Measurements from ENCODE around the gene TRPM5. TPM values are rescaled to one million over a fixed set of nuclear protein-coding genes. Genes with fewer than 3 reads are reported as not detected.

The TRPM5 gene
- total RNA-seq, 2 experiments from 2014 or later, result not detected

DNA sequence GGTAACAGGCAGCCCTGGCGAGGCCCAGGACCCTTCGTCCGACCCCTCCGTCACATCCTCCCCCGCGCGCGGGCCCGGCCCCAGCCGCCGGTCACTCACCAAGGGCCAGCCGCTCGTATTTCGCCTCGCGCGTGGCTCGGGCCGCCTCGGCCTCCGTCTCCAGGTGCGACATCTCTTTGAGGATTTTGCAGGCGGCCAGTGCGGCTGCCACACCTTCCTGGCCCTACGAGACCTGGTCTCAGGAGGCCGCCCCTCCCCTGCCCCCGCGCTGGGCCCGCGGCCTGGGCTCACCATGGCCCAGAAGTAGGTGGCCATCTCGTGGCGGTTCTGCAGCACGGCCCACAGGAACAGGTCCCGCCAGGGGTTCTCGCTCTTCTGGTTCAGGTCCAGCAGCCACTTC, 29.7 kb downstream of the TRPM5 start:
- intact Hi-C loops (cut with micrococcal nuclease), result loop anchor here (5.0 kb wide), 1 partner anchor 217 kb away; no protein-coding TSS in a partner anchor
- H3K4me3 Mint-ChIP-seq, result no peak overlapping the region
- ChIA-PET POLR2A (no interaction called here), CTCF (no interaction called here)
- no peaks in the 10 kb centered on the region for H3K9me3 Mint-ChIP-seq
- TF ChIP-seq, protein P1, sequence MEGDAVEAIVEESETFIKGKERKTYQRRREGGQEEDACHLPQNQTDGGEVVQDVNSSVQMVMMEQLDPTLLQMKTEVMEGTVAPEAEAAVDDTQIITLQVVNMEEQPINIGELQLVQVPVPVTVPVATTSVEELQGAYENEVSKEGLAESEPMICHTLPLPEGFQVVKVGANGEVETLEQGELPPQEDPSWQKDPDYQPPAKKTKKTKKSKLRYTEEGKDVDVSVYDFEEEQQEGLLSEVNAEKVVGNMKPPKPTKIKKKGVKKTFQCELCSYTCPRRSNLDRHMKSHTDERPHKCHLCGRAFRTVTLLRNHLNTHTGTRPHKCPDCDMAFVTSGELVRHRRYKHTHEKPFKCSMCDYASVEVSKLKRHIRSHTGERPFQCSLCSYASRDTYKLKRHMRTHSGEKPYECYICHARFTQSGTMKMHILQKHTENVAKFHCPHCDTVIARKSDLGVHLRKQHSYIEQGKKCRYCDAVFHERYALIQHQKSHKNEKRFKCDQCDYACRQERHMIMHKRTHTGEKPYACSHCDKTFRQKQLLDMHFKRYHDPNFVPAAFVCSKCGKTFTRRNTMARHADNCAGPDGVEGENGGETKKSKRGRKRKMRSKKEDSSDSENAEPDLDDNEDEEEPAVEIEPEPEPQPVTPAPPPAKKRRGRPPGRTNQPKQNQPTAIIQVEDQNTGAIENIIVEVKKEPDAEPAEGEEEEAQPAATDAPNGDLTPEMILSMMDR (IDR thresholded peaks at IDR 0.05), result no peak
- H3K27ac Mint-ChIP-seq, result no peak overlapping the region
- no peaks in the 10 kb centered on the region for H3K27me3 Mint-ChIP-seq
- no peaks in the 10 kb centered on the region for H3K4me1 Mint-ChIP-seq (ENCODE audit: low read depth)
- H3K36me3 Mint-ChIP-seq (ENCODE audit: low read depth), result no peaks in the 10 kb centered on the region
- DNase-seq (no peak), ATAC-seq (no peak)

DNA sequence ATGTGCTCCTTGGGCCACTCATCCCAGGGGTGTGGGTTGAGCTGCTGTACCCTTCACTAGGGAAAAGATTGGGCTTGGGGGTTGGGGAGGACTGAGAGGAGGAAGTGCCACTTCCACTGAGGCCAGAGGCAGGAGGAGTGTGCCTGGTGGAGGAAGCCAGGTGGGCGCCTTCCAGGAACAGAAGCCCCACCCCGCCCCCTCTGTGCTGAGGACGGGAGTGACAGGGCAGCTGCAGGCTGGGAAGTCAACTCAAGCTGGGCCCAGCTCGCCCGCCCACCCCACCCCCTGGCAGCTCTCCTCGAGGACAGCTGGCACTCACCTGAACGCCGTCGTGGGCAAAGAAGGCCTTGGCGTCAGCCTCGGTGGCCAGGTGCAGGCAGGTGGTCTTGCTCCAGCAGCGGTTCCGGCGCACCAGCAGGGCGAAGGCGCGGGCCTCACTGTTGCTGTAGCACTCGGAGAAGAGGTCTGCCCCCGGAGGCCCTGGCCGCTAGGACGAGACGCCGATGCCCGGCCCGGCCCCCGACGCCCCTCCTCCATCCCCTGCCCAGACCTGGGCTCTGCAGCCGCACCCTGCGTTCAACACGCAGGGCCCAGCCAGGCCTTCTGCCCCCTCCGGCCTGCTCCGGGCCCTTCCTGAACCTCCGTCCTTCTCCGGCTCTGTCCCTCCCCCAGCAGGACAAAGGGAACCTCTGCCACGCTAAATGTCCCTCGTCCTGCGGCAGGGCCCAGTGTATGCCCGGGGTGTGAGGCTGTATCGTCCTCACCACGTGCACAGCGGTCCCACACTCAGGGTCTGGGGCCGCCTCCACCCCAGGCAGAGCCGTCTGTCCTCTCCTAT, 30.4 kb downstream of the TRPM5 start:
- POLR2A ChIA-PET, result no interaction called here
- no peaks in the 10 kb centered on the region for H3K4me1 Mint-ChIP-seq (ENCODE audit: low read depth)
- H3K27ac Mint-ChIP-seq, result no peak overlapping the region
- H3K27me3 Mint-ChIP-seq, result no peaks in the 10 kb centered on the region
- ATAC-seq (no peak), DNase-seq (no peak)
- TF ChIP-seq, protein P1 (IDR thresholded peaks at IDR 0.05), result no peak
- no peaks in the 10 kb centered on the region for H3K9me3 Mint-ChIP-seq
- no peak overlapping the region for H3K4me3 Mint-ChIP-seq
- CTCF ChIA-PET, result interaction anchor here (2.4 kb wide), 1 partner anchor 109 kb away, joined by 13 read pairs; no protein-coding TSS in a partner anchor
- H3K36me3 Mint-ChIP-seq (ENCODE audit: low read depth), result no peaks in the 10 kb centered on the region
- intact Hi-C loops (cut with micrococcal nuclease), result no loop called here

DNA sequence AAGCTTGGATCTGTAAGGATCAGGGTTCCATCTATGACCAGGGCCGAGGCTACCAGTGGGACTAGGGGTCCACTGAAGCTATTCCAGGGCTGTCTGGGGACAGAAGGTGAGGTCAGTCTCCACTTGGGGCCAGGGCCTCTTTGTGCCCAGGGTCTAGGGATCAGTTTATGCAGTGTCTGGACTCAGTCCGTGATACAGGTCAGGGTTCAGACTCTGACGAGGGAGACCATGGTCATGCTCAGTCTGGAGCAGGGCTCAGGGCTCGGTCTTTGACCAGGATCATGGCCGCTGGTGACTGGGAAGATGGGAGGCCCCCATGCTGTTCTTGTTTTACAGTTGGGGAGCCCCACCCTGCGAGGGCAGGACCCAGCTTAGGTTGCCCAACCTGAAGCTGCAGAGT, 32.0 kb downstream of the TRPM5 start:
- H3K36me3 Mint-ChIP-seq (ENCODE audit: low read depth), result no peaks in the 10 kb centered on the region
- intact Hi-C loops (cut with micrococcal nuclease), result no loop called here
- H3K27me3 Mint-ChIP-seq, result no peaks in the 10 kb centered on the region
- no peaks in the 10 kb centered on the region for H3K4me1 Mint-ChIP-seq (ENCODE audit: low read depth)
- no peak for DNase-seq
- ATAC-seq, result no peak
- TF ChIP-seq, protein P1 (IDR thresholded peaks at IDR 0.05), result no peak
- ChIA-PET CTCF (interaction anchor here (1.3 to 2.4 kb wide), 2 partner anchors 9 to 107 kb away, joined by 3 to 13 read pairs; no protein-coding TSS in a partner anchor), POLR2A (interaction anchor here (0.6 kb wide), 1 partner anchor 1016 kb away, joined by 4 read pairs; no protein-coding TSS in a partner anchor)
- no peak overlapping the region for H3K27ac Mint-ChIP-seq
- no peak overlapping the region for H3K4me3 Mint-ChIP-seq
- no peaks in the 10 kb centered on the region for H3K9me3 Mint-ChIP-seq

DNA sequence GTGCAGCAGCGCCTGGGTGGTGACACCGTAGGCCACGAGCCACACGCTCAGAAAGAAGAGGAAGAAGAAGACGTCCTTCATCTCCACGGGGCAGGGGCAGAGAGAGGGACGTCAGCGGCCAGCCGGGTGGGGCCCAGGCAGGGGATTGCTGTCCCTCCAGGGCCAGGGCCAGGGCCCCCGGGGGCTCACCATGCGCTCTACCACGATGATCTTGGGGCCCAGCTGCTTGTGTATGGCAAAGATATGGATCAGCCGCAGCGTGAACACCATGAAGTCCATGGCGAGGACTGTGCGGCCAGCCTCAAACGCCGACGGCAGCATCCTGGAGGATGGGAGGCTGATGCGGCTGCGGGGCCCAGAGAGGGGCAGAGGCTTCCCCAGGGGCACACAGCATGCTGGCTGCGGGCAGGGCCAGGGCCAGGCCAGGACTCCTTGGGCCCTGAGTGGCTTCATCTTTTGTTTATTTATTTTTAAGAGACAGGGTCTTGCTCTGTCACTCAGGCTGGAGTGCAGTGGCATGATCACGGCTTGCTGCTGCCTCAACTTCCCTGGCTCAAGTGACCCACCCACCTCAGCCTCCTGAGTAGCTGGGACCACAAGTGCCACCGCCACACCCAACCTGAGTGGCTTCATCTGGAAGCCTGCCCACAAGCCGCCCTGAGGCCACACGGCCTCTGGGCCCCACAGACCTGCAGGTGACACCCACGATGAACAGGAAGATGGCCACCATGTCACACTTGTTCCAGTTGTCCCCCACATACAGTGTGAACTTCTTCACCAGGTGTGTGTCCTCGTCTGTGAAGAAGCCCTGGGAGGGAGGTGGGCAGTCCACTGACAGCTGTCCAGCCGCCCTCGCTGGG, 32.6 kb downstream of the TRPM5 start:
- TF ChIP-seq, protein P1 (IDR thresholded peaks at IDR 0.05), result no peak
- H3K27ac Mint-ChIP-seq, result no peak overlapping the region
- no peaks in the 10 kb centered on the region for H3K9me3 Mint-ChIP-seq
- ChIA-PET POLR2A (no interaction called here), CTCF (interaction anchor here (1.3 to 2.4 kb wide), 2 partner anchors 9 to 106 kb away, joined by 3 to 13 read pairs; no protein-coding TSS in a partner anchor)
- no peak for ATAC-seq
- H3K36me3 Mint-ChIP-seq (ENCODE audit: low read depth), result no peaks in the 10 kb centered on the region
- no peak overlapping the region for H3K4me3 Mint-ChIP-seq
- intact Hi-C loops (cut with micrococcal nuclease), result no loop called here
- DNase-seq, result no peak
- no peaks in the 10 kb centered on the region for H3K27me3 Mint-ChIP-seq
- H3K4me1 Mint-ChIP-seq (ENCODE audit: low read depth), result no peaks in the 10 kb centered on the region

Data from activated CD8-positive, alpha-beta T cell treated with anti-CD3 and anti-CD28 coated beads for 36 hours (primary cell).